Effector CD8-positive, alpha-beta T cell (primary cell): ENCODE measurements around the gene BRF1.
A peak's percentile ranks its signal among the peaks of the same experiment; 100 is the strongest.

Experiments
- DNase-seq: peaks from one replicate; lab custom pipeline; 2025; lab: John Stamatoyannopoulos, UW

The BRF1 gene

DNA sequence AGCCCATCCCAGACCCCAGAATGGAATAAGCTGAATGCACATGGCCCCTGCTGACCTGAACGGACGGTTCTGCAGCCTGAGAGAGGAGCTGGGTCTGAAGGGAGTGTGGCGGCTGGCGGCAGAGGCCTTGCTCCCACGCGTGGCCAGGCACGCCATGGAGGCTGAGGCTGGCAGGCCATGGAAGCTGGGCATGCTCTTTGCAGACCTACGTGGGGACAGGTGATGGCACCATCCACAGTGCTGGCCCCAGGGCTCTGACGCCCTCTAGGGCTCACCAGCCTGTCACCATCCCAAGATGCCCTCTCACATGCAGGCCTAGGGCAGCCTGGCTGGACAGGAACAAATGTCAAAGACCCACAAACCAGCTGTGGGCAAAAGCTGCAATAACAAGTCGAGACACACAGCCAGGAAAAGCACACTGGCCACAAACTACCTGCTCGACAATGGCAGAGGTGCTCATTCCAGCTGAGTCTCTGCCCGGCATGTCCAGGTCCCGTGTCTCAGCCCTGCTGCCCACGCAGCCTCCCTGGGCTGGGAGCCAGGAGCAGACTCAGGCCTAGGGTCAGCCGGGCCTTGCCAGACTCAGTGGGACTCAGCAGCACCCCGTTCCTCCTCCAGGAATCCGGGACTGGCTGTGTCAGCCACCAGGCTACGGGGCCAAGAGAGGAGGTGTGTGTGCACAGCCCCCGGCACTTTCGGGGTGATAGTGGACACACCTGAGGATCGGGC, 32.8 kb downstream of the BRF1 start:
- no peak for DNase-seq

DNA sequence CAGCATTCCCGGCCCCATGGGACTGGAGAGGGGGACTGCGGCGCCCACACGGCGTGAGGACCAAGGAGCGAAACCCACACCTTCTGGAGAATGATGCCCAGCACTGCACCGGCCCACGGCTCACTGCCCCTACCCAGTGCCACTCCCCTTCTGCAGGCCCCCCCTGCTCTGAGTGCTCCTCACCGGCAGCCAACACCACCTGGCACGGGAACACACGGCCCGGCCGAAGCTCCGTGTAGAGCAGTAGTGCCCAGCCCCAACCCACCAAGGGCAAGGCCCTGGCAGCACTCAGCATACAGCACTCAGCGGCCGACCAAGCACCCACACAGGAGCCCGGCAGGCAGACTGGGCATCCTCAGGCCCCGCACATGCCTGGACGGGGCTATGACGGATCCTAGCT, 39.0 kb downstream of the BRF1 start:
- DNase-seq: no peak

DNA sequence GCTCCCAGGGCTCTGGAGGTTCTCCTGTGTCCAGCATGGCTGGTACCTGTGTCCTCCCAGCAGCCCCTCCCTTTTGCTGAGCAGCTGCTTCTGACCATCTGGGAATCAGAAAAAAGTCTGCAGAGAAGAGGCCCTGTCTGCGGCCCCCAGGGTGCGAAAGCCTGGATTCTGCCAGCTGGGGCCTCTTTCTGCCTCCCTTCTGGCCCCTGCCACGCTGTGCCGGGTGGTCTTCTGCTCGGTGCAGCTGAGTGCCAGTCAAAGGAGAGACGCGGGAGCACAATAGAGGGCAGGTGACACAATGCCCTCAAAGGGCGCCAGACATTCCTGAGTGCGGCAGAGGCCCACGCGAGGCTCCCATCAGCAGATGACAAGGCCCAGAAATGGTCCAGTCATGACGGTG, 39.8 kb downstream of the BRF1 start:
- DNase-seq: no peak

DNA sequence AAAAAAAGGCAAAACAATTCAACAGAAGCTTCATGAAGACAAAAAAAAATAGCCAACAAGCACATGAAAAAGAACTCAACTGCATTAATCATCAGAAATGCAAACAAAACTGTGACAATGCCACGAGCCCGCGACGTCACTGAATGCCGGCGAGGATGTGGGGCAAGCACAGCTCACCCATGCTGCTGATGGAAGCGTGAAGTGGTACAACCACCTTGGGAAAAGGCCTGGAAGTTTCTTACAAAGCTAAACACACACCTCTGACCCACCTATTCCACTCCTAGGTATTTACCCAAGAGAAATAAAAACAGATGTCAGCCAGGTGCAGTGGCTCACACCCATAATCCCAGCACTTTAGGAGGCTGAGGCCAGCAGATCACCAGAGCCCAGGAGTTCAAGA, 42.0 kb downstream of the BRF1 start:
- DNase-seq: no peak

DNA sequence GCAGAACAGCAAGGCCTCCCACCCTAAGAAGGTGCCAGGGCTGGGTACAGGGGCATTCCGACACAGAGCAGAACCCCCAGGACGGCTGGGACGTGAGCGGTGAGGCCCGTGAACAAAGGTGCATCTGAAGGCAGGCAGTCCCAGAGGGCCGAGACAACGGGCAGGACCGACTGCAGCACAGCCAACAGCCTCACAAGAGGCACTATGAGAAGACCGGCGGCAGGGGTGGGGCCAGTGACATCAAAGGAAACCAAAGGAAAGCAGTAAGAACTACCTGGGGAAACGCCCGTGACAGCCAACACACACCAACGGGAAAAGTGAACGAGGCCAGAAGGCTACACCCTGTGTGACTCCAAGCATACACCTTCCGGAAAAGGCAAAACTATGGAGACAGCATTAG, 43.3 kb downstream of the BRF1 start:
- no peak for DNase-seq

DNA sequence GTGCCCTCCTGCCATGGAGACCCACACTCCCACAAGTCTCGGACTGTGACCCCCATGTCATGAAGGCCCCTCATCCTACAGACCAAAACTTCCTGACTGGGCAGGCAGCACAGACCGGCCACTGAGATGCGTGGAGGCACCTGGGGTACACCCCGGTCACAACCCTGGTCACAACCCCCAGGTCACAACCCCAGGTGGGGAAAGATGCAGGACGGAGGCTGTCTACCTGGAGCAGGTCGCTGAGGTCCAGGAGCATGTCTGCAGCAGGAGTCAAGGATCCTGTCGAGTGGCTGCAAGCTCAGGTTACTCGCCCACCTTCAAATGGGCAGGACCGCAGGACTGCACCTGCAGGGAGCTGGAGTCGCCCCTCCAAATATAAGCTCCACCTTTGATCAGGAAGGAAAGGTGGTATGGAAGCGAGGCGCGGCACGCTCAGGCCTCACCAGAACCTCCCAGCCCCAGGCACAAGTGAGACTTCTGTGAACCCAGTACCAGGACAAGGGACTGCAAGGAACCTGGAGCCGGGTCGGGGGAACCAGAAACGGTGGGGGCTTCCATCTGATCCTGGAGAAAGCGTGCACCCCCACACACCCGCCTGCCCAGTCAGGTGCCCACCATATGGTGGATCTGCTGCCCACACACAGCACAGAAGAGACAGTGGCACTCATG, 44.4 kb downstream of the BRF1 start:
- DNase-seq: no peak

DNA sequence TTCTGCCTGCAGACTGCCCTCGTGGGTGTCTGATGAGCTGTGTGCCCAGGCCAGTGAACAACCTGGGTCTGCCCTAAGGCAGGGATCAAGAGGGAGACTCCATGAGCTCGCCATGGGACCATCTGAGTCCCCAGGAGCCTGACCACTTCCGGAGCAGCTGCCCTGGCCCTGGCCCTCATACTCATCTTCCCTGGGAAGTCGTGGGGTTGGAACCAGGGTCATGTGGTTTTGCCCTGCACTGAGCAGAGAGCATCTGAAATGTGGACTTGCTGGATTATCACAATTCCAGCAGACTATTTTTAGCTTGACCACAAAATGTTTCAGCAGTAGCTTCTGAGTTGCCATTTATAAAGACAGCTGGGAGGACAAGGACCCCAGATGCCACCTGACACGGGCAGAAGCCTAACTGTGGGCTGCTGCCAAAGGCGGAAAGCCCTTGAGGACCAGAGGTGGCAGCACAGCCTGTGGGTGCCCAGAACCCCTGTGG, 45.7 kb downstream of the BRF1 start:
- no peak for DNase-seq

DNA sequence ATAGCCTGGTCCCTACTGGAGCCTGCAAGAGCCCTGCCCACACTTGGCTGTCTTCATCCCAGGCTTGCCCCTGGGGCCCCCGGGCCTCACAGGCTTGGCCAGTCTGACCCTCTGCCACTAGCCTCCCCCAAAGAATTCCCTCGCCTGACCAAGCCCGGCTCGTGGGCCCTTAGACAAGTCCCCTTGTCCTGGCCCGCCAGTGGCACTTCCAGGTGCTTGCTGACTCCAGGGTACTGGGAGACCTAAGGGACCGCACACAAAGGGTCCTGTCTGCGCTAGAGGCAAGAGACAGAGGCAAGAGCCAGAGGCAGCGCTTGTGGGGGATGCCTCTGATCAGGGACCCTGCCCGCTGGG, 47.5 kb downstream of the BRF1 start:
- no peak for DNase-seq

DNA sequence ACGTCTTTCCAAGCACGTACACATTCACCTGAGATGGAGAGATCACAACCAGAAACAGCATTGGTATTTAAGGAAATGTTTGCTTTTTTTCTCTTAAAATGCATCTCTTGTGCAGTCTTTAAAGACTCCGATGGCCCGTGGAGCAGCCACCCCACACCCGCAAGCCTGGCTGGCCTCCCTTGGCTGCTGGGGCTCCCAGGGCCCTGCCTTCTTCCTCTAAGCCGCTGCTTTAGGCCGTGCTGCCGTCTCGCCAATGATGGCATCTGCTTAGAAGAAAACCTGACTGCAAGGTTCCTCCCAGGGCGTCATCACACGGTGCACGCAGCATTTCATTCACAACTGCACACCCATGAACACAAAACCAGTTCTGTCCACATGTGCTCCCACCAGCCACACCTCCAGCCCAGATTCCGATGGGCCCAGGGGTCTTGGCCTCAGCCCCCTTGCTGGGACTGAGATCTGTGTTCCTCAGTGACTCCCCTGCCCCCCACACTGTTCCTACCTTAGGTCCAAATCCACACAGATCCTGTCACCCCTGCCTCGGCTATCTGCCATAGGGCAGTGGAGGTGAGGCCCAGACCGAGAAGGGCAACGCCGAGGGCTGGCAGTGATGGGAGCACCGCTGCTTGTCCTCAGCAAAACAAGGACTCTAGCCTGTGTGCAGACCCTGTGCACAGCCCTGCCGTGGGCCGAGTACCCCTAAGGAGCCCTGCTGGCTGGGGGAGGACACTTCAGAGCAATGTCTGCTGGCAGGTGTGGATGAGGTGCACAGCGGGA, 48.1 kb downstream of the BRF1 start:
- no peak for DNase-seq

DNA sequence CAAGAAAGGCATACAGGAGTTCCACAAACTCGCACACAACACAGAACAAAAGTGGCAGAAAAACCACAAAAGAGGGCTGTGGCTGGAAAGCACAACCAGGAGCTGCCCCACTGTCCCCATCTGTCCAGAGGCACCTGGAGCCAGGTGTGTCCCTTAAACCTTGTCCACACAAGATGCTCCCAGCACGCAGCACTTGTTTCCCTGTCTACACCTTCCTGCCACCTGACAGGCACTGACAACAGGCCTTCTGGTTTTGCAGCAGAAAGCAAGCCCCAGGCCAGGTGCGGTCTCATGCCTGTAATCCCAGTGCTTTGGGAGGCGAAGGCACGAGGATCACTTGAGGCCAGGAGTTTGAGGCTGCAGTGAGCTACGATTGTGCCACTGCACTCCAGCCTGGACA, 48.9 kb downstream of the BRF1 start:
- DNase-seq: no peak

DNA sequence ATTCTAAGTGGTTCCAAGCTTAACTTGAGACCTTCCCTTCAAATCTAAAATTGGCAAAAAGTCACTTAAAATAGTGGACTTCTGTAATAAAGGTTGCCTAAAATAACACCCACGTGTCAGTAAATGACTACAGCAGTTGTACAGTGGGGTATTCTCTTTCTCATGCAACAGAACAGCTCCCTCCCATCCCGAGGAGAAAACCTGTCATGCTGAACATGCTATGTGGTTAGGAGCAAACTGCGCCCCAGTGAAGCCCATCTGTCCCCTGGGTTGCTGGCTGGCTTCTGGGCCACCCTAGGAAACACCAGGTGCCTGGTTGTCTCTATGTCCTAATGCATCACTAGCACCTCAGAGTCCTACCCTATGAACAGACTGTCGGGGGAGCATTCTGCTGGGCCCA, 49.8 kb downstream of the BRF1 start:
- no peak for DNase-seq

DNA sequence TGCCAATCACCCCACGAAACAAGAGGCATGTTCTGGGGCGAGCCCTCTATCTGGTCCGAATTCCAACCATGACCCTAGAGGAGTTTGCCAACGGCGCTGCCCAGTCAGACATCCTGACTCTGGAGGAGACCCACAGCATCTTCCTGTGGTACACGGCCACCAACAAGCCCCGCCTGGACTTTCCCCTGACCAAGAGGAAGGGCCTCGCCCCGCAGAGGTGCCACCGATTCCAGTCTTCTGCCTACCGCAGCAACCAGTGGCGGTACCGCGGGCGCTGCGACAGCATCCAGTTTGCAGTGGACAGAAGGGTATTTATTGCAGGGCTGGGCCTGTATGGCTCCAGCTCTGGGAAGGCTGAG, 50.8 kb downstream of the BRF1 start:
- DNase-seq: no peak

DNA sequence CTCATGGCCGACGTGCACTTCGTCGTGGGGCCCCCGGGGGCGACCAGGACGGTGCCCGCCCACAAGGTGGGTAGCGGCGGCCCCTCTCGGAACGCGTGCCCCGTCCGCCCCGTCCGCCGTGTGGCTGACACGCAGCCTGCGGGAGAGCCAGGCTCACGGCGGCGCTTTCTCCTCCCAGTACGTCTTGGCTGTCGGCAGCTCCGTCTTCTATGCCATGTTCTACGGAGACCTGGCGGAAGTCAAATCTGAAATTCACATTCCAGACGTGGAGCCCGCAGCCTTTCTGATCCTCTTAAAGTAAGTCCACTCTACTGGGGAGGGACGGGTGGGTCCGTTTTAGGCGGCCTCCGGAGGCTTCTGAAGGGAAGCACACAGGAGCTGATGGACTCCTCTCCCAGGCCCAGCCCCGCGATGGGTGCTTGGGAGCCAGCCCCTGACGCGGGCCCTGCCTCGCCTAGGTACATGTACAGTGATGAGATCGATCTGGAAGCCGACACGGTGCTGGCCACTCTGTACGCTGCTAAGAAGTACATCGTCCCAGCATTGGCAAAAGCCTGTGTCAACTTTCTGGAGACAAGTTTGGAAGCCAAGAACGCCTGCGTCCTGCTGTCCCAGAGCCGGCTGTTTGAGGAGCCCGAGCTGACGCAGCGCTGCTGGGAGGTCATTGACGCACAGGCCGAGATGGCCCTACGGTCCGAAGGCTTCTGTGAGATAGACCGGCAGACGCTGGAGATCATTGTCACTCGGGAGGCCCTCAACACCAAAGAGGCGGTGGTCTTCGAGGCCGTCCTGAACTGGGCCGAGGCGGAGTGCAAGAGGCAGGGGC, 51.4 kb downstream of the BRF1 start:
- DNase-seq: no peak

DNA sequence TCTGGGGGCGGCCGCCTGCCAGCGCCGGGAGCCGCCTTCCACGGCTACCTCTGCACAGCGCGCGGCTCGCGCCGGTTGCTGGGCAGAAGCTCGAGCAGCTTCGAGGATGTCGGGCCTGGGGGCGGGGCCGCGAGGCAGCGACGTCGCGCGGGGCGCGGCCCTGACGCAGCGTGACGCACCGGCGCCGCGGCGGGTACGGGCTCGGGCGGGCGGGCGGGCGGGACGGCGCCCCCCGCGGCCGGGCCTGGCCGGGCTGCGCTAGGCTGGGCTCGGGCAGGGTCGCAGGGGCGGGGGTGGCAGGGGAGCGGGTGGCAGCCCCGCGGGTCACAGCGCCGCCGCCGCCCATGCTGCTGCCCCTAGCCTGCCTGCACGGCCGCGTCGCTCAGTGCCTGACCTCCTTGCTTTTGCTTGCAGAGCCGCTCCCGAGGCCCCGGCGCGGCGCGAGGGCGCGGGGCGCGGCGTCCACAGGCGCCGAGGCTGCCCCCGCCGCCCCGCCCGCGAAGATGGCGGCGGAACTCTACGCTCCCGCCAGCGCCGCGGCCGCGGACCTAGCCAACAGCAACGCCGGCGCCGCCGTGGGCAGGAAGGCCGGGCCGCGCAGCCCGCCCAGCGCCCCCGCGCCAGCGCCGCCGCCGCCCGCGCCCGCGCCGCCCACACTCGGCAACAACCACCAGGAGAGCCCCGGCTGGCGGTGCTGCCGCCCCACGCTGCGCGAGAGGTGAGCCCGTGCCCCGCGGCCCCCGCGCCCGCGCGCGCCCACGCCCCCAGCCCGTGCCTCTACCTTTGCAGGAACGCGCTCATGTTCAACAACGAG, 52.2 kb downstream of the BRF1 start, which contains the start of gene BTBD6:
BTBD6 (plus strand) TSS at position 166 of the 814 bp plus-strand sequence; CDS start at position 345, 179 bp downstream.
- peak; percentile 77 for DNase-seq

DNA sequence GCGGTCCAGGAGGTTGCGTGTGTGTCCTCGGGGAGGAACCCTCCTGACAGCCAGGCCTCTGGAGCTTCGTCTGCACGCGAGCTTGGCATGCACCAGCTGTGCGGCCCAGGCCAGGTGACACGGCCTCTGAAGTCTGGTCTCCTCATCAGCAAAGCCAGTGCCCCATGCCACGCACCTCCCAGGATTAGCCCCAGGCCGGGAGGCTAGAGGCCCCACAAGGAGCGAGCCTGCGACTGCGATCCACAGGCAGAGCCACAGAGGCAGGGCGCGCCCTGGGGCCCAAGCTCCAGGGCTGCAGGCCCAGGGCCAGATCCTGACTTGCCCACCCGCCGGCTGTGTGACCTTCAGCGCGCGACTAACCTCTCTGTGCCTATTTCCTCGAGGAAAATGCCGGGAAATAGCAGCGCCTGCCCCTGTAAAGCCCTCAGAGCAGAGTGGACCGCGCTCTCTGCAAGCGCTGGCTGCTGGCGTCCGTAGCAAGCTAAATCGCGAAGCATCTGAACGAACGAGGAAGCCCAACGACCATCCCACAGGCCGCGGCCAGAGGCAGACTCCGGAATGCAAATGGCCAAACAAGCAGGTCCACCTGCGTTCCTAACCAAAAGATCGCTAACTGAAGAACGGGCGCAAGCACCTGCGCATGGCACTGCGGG, 53.0 kb downstream of the BRF1 start:
- no peak for DNase-seq

DNA sequence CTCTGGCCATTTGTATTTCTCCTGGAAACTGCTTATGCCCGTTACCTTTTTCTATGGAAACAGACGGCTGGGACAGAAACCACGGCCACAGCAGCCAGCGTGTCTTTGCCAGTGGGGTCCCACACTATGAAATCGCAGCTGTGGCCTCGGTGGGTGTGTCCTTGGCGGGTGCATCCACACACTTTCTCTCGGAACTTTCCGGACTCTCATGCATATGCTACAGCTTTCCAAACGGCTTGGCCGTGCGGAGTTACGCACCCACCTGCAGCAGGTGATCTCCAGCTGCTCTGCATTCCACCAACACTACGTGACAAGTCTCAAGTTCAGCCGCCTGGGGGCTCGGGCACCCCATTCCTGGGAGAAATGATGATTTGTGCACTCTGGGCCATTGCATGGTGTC, 53.8 kb downstream of the BRF1 start:
- DNase-seq: no peak

DNA sequence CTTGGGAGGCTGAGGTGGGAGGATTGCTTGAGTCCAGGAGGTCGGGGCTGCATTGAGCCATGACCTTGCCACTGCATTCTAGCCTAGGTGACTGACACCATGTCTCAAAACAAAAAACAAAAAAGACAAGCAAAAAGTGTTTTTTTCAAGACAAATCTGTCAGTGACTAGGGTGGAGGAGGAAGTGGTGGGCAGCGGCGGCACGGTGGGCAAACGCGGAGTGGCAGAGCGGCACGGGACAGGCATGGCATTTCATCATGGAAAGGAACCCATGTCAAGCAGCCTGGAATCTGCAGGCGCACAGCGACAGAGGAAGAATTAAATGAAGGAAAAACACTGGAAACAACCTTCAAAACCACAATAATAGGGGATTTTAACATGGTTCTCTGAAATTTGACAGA, 56.5 kb downstream of the BRF1 start:
- DNase-seq: no peak

DNA sequence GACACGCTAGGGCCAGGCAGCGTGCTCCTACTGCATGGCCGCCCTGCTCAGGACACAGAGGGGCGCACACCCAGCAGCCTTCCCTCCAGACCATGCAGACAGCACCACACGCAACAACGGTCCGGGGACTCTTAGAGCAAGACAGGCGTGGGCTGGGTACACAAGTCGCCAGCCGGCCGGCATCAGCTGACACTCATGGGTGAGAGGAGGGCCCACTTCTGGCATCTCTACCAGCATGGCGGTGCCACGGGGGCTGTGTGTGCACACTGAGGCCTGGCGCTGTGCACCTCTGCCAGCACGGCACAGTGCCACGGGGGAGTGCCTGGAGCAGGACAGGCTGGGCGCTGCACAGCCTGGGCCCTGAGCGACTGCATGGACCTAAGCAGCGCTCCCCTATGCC, 59.2 kb downstream of the BRF1 start:
- no peak for DNase-seq

DNA sequence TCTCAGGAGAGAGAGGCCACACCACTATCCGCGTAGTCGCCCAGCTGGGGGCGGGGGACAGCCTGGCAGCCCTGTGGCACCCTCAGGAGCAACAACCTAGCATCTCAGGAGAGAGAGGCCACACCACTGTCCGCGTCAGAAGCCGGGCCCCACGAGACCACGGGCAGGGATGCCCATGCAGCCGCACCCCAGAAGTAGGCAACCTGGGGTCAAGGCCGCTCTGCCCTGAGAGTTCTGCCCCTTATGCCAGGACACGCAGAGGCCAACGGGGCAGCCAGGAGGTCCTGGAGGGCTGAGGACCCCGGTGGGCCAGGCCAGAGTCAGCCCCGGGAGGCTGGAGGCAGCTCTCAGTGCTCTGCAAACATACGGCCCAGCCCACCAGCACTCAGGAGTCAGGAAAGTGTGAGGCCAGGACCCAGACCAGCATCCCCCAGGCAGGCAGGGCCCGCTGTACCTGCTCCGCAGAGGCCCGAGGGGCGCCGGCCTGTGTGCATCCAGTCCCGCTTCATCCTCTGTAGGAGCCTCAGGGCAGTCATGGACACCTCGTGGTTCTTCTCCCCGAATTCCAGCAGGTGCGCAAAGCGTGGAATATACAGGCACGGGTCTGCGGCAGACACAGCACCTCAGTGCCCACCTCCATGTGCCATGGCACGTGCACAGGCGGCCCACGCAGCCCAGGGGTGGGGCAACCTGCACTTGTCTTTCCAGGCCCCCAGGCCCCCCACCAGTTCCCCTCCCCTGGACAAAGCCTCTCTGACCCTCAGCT, 59.8 kb downstream of the BRF1 start:
- DNase-seq: no peak

DNA sequence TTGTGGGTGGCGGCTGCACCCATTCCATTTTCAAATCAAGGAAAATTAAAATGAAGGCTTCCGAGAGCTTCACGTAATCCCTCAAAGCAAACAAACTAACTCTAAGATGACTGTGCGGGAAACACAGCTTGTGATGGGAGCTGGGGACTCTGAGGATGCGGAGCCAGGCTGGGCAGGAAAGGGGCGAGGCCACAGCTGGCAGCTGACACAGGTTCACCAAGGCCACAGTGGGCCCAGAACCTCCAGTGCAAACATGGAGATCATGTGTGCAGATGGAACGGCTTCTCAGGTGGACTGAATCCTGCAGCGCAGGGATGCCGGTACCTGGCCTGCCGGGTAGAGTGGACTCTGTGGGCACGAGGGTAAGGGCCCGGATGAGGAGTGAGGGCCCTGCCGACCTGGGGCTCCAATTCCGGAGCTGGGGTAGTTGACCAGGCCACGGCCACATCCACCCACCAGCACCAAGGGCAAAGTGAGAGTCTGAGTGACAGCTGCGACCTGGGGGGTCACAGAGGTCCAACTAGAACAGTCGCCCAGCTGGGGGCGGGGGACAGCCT, 71.6 kb downstream of the BRF1 start:
- no peak for DNase-seq
